Astrocyte of the spinal cord (primary cell): ENCODE data around the gene CXCR3.

Experiments
- DNase-seq: peaks from one replicate; pipeline ENCODE4 v3.0.0; 2011; ENCODE audit warnings: low read depth, low spot score
- H3K4me3 ChIP-seq: 2 replicates; pipeline ENCODE4 v1.5.1; 2011; ENCODE audit warnings: low read depth, mild to moderate bottlenecking, low read length, moderate library complexity
- in situ Hi-C: cut with HindIII; loops from 2 replicates; pipeline ENCODE4 v1.10.0; 2017; ENCODE audit warnings: low sequenced_read_pairs
- TF ChIP-seq, protein P1 (sequence below): IDR thresholded peaks from 2 replicates; pipeline ENCODE4 v1.5.1; 2012; ENCODE audit warnings: low read depth, mild to moderate bottlenecking, low read length, inconsistent platforms

The CXCR3 gene

DNA sequence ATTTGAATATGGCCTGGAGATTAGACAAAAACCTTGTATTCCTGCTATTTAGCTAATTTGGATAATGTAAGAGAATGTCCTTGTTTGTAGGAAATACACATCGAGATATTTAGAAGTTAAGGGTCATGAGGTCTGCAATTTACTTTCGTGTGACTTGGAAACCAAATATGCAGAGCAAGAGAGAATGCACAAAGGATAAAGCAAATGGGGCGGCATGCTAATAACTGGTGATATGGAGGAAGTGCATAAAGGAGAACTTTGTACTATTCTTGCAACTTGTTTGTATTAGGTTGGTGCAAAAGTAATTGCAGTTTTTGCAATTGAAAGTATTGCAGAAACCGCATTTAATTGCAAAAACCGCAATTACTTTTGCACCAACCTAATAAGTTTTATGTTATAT lies 7.2 kb upstream of the CXCR3 start:
- H3K4me3 ChIP-seq: no peak overlapping the region
- TF ChIP-seq, protein P1, sequence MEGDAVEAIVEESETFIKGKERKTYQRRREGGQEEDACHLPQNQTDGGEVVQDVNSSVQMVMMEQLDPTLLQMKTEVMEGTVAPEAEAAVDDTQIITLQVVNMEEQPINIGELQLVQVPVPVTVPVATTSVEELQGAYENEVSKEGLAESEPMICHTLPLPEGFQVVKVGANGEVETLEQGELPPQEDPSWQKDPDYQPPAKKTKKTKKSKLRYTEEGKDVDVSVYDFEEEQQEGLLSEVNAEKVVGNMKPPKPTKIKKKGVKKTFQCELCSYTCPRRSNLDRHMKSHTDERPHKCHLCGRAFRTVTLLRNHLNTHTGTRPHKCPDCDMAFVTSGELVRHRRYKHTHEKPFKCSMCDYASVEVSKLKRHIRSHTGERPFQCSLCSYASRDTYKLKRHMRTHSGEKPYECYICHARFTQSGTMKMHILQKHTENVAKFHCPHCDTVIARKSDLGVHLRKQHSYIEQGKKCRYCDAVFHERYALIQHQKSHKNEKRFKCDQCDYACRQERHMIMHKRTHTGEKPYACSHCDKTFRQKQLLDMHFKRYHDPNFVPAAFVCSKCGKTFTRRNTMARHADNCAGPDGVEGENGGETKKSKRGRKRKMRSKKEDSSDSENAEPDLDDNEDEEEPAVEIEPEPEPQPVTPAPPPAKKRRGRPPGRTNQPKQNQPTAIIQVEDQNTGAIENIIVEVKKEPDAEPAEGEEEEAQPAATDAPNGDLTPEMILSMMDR: no peak
- in situ Hi-C loops: no loop called here

DNA sequence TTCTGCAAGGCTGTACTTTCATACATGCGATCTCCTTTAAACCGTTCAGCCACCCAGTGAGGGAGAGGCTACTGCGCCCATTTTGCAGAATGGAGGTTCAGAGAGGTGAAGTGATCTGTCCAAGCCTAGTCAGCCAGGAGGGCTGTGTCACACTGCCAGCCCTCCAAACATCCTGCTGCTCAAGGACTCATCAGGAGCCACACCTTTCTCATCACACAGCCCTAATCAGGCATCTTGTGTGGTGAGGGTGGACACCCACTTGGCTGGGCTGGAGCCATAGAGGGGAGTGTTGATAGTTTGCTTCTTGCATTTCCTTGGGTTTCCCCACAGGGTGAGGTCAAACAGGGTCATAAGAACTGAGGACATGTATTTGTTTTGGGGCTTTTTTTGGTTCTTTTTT lies 5.4 kb upstream of the CXCR3 start:
- in situ Hi-C loops: no loop called here
- no peak for DNase-seq
- no peak overlapping the region for H3K4me3 ChIP-seq
- TF ChIP-seq, protein P1: no peak

More for the DNA sequence above, 7.2 kb upstream of the CXCR3 start:
- DNase-seq: no peak

DNA sequence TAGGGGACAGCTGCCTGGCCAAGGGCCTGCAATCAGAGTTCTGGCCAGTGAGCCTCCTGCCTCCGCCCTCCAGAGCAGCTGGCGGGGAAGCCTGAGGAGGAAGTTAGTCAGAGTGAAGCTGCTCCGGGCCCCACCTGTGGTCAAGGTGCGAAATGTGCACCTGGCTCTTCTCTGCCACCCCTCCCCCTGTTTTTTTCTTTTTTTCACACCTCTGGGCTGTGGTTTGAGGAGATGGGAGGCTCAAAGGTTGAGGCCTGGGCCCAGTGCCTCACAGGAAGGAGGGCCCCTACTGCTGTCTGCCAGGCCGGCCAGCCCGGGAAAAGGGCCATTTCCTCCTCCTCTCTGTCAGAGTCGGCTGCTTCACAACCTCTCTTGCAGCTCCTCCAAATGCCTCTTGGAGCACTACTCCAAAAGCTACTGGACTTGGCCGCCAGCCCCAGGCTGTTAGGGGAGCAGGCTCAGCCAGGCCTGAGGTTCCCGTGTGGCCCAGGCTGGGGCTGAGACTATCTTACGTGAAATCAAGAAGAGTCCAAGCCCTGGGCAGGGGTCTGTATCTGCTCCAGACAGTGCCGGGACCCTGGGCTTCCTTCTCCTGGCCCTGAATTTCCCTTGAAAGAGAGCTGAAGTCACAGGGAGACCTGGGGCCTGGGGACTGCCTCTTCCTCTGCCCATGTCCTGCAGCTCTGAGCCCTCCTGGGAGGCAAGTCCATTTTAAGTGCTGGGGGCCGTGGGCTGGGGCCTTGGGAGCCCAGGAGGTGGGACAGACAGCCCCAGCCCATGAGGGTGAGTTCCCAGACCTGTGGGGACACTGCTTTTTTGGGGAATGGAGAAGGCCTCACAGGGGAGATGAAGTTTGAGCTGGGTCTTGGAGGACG lies 4.5 kb upstream of the CXCR3 start:
- DNase-seq: peak; percentile 38
- no peak overlapping the region for H3K4me3 ChIP-seq
- in situ Hi-C loops: no loop called here
- TF ChIP-seq, protein P1: no peak

DNA sequence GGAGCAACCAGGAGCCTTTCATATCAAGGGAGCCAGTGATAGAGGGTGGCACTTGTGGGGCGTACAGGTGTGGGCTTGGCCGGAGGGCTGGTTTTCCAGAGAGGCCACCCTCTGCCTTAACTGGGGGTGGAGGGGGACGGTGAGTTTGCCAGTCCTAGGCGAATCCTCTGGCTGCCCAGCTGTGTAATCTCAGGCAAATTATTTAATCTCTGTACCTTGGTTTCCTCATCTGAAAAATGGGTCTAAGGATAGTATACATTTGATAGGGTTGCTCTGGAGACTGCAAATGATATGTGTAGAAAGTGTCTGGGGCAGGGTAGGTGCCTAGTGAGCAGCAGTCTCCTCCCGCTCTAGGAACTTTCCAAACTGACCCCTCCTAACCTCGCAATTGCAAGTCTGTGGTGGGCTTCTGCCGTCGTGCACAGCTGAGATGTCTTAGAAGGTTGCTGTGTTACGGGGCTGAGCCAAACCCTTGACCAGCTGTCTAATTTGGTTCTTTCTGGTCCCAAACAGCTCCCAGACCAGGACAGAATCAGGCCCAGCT lies 3.8 kb upstream of the CXCR3 start:
- TF ChIP-seq, protein P1: no peak
- no peak overlapping the region for H3K4me3 ChIP-seq
- in situ Hi-C loops: no loop called here
- DNase-seq: no peak

DNA sequence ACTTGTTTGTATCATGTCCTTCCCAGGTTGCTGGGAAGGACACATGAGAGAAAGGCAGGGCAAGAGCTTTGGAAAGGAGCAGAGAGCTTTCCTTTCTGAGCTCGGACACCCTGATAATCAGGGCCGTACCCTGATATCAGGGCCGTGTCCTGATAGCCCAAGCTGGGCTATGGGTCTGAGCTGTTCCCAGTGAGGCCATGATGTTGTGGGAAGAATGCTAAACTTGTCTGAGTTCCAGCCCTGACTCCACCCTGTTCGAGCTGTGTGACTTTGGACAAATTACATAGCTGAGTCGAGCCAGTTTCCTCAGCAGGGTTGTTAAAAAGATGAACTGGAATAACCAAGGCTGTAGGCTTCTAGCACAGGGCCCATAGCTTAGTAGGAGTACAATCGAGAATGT lies 3.3 kb upstream of the CXCR3 start:
- TF ChIP-seq, protein P1: no peak
- no peak overlapping the region for H3K4me3 ChIP-seq
- in situ Hi-C loops: no loop called here
- no peak for DNase-seq

DNA sequence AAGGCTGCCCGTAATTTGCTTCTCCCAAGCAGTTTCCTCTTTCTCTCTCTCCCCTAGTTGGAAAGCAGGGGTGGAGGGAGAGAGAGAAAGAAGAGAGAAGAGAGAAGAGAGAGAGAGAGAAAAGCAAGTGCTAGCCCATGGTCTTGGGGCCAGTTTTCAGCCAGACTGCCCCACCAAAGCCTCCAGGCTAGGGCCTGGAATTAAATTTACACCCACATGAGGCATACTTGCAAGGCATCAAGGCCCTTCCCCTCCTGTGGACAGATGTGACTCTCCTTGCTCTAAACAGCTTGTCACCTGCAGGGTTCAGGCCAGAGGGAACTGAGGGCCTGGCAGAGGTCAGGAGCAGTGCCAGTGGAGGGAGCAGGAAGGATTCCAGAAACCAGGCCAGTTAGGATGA lies 1.7 kb upstream of the CXCR3 start:
- DNase-seq: no peak
- TF ChIP-seq, protein P1: no peak

More for the DNA sequence above, 1.7 kb upstream of the CXCR3 start:
- in situ Hi-C loops: no loop called here
- H3K4me3 ChIP-seq: no peak overlapping the region
